Ovary (tissue), 9 donors: ENCODE data around the gene NAV2. TPM values are rescaled to one million over a fixed set of nuclear protein-coding genes. Genes with fewer than 3 reads are reported as not detected.

Source experiments
- DNase-seq, 5 donors: peaks; one replicate each; pipeline ENCODE4 v3.0.0-alpha.2; 2019 to 2020
- H3K27ac ChIP-seq, 2 donors: fragments of 200-600 bp; one replicate each; pipeline versions ENCODE4 v1.5.1 to v1.8.0; 2019 to 2022
- H3K27me3 ChIP-seq: fragments of 200-600 bp; one replicate; pipeline ENCODE4 v1.8.0; 2022
- H3K36me3 ChIP-seq: fragments of 200-600 bp; sonication (generic); one replicate; pipeline ENCODE4 v1.5.1; 2019
- H3K4me1 ChIP-seq: one replicate; pipeline ENCODE4 v1.8.1; 2013; ENCODE audit warnings: mild to moderate bottlenecking, moderate library complexity; ENCODE audit not compliant: insufficient read depth
- H3K4me3 ChIP-seq: fragments of 200-600 bp; sonication (generic); one replicate; pipeline ENCODE4 v1.5.1; 2017
- H3K9me3 ChIP-seq, 2 donors: fragments of 200-600 bp in 1 of 2; sonication (generic) in 1 of 2; one replicate each; pipeline versions ENCODE4 v1.5.1 to v1.8.1; 2013 to 2019; ENCODE audit warnings: mild to moderate bottlenecking in 1 of 2, moderate library complexity in 1 of 2
- EP300 ChIP-seq: sonication (generic); formaldehyde crosslinking; IDR thresholded peaks from one replicate; pipeline ENCODE4 v1.6.1; 2017; ENCODE audit warnings: antibody characterized with exemption
- POLR2A ChIP-seq: fragments of 450-650 bp; IDR thresholded peaks from one replicate; pipeline ENCODE4 v1.6.1; 2017; ENCODE audit warnings: antibody characterized with exemption, mild to moderate bottlenecking, moderate library complexity
- WGBS, 3 donors: extraction: QIAGEN DNeasy Blood & Tissue Kit in 1 of 3; methylation state at CpG; one replicate each; pipeline versions ENCODE4 v1.1.5 to v1.1.7; 2013 to 2017; 5-methylcytosine and 5-hydroxymethylcytosine counted together
- intact Hi-C, 4 donors: fragments of 100-400 bp; cut with DNase I; formaldehyde crosslinking; loops; one replicate each; pipeline versions ENCODE4 v1.11.0 to v1.15.1; 2022 to 2023
- polyA plus RNA-seq, 2 donors: library from polyadenylated mRNA; stranded (reverse); fragments of 200-250 nt in 1 of 2; fragments of 350-450 nt in 1 of 2; fragmentation: Illumina TruSeq in 1 of 2; extraction: RNeasy Lipid Tissue Mini Kit (QIAGEN cat#74804) in 1 of 2; gene quantifications; one replicate each; pipeline ENCODE4 v1.2.3, GENCODE V29; 2013 to 2014
- total RNA-seq, 7 donors: library from RNA; depleted of rRNA in 2 of 7; stranded (reverse); fragments of >200 nt in 2 of 7; fragmentation: NEBNext Ultra II Directional in 3 of 7; extraction: Animal tissue kit (Norgen Biotek cat#: 25700) in 3 of 7; gene quantifications; one replicate each; pipeline versions ENCODE4 v1.1.0 to v1.2.4, GENCODE V29; 2016 to 2023
- TF ChIP-seq, protein P1 (sequence below), 3 donors: fragments of 450-650 bp in 2 of 3; fragments of 200-600 bp in 1 of 3; IDR thresholded peaks; one replicate each; pipeline versions ENCODE4 v1.5.1 to v1.8.0; 2016 to 2022; ENCODE audit warnings: antibody characterized with exemption in 3 of 3, mild to moderate bottlenecking in 1 of 3
- donor health status: DM: no; HTN: no; CAD: no; lungs with moderate emphysema.
- donor health status: DM: no; HTN: no; CAD: no.
- donor health status: Bipolar disorder and iron deficiency.
- donor health status: DM: yes; HTN: yes; CAD: no.
- donor health status: DM: no; HTN: no; CAD: no.
- donor health status: DM: yes; HTN: yes; CAD: no.

Gene NAV2
- total and polyA plus RNA-seq, 9 donors: 2.9 to 14.1 (median 7.8) TPM

DNA sequence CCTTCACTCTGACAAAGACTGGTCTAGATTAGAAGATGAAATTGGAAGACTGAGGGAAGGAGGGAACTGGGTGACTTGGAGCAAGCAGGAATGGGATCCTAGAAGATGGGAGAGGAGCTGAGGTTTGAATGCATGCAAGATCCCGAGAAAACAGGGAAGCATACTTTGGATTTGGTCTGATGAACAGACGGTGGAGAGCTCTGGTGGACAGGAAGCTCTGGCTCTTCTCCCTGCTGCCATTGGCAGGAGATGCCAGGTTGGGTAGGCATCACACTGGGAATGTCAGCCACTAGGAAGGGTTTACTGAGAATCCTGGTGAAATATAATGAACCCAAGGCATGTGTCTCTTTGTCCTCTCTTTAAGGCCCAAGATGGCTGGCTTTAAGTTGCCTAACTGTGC is 16.5 kb downstream of the NAV2 start:
- H3K27ac ChIP-seq: no peak overlapping the region
- TF ChIP-seq, protein P1, sequence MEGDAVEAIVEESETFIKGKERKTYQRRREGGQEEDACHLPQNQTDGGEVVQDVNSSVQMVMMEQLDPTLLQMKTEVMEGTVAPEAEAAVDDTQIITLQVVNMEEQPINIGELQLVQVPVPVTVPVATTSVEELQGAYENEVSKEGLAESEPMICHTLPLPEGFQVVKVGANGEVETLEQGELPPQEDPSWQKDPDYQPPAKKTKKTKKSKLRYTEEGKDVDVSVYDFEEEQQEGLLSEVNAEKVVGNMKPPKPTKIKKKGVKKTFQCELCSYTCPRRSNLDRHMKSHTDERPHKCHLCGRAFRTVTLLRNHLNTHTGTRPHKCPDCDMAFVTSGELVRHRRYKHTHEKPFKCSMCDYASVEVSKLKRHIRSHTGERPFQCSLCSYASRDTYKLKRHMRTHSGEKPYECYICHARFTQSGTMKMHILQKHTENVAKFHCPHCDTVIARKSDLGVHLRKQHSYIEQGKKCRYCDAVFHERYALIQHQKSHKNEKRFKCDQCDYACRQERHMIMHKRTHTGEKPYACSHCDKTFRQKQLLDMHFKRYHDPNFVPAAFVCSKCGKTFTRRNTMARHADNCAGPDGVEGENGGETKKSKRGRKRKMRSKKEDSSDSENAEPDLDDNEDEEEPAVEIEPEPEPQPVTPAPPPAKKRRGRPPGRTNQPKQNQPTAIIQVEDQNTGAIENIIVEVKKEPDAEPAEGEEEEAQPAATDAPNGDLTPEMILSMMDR (IDR thresholded peaks at IDR 0.05): no peak
- TF ChIP-seq EP300: no peak
- TF ChIP-seq POLR2A: no peak
- intact Hi-C loops: loop anchor here in 1 of 4 donors (10.0 kb wide), 1 partner anchor 984 kb away; no protein-coding TSS in a partner anchor
- no peaks in the 10 kb centered on the region for H3K36me3 ChIP-seq
- 92 to 97% (median 93%) methylated on average over 2 of the region's 2 CpGs for WGBS, 3 donors
- no peak for DNase-seq
- H3K4me1 ChIP-seq: no peaks in the 10 kb centered on the region
- H3K4me3 ChIP-seq: no peak overlapping the region
- no peaks in the 10 kb centered on the region for H3K9me3 ChIP-seq
- H3K27me3 ChIP-seq: no peaks in the 10 kb centered on the region

DNA sequence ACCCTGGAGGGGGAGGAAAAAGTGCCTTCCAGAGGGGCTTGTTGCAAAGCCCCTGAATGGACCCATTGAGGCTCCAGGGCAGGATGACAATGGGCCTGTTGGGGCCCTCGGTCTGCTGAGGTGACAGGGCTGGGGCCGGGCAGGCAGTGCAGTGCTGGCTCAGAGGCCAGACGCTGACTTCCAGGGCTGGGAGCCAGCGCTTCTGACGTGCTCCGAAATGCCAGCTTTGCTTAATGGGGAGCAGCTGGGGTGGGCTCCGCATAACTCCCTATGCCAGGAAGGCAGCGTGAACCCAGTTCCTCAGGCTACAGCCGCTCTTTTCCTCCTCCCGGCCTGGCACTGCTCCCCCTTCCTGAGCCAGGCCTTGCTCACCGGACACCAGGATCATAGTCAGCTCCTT is 17.7 kb downstream of the NAV2 start:
- H3K4me1 ChIP-seq: no peaks in the 10 kb centered on the region
- H3K27me3 ChIP-seq: no peaks in the 10 kb centered on the region
- WGBS, 3 donors: 83 to 91% (median 88%) methylated on average over 11 of the region's 11 CpGs
- no peak overlapping the region for H3K27ac ChIP-seq
- no peak overlapping the region for H3K4me3 ChIP-seq
- no peaks in the 10 kb centered on the region for H3K36me3 ChIP-seq
- DNase-seq: no peak
- no peak for TF ChIP-seq EP300
- TF ChIP-seq, protein P1 (IDR thresholded peaks at IDR 0.05): no peak
- TF ChIP-seq POLR2A: no peak
- intact Hi-C loops: no loop called here
- H3K9me3 ChIP-seq: no peaks in the 10 kb centered on the region

DNA sequence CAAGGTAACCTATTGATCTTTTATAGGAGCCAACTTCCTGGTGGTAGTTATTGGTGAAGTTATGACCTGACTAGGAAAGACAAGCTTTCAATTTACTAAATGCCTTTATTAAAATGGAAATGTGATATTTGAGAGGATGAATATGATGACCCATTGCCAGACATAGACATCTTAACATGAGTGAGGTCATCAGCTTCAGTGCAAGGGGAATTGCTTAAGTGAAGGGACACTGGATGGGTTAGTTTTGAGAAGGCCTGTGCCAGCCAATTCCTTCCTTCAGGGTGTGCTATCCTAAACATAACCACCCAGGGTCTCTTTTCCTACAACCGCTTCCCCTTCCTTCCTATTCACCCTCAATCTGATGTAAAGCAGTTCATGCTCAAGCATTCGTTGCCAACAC is 21.5 kb downstream of the NAV2 start:
- WGBS, 3 donors: 94 to 100% (median 94%) methylated on average over 2 of the region's 2 CpGs
- peaks cover 1% of the 10 kb centered on the region for H3K4me1 ChIP-seq
- TF ChIP-seq POLR2A (no peak), EP300 (no peak)
- TF ChIP-seq, protein P1 (IDR thresholded peaks at IDR 0.05): no peak
- H3K27me3 ChIP-seq: no peaks in the 10 kb centered on the region
- H3K4me3 ChIP-seq: no peak overlapping the region
- no peak overlapping the region for H3K27ac ChIP-seq
- no peaks in the 10 kb centered on the region for H3K9me3 ChIP-seq
- DNase-seq: no peak
- intact Hi-C loops: no loop called here
- H3K36me3 ChIP-seq: no peaks in the 10 kb centered on the region

DNA sequence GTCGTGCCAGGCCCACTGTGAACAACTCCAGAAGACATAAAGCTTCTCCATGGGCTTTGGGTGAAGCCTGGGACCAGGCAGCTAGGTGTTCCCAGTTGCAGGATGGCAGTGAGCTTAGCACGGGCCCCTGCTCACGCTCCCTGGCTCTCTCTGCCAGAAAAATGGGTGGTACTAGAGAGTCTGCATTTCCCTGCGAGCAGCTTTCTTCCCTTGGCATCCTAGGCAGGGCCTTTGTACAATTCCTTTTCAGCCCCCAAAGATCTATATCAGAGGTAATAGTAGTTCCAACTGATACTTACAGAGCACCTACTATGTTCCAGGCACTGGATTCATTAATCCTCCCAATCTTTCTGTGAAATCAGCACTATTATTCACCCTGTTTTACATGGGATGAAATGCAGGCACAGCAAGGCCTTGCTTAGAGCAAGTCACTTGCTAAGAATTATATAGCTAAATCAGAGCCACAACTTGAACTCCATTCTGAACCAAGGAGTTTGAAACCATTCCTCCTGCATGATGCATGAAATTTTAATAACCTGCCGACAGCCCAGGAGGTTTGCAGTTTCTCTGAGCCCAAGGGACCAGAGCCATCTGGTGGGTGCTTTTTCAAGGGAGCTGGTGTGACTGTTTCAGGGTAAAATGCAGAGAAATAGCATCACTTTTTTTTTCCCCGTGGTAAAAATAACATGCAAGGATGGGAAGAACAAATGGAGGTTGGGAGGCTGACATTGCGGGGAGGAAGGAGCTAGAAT is 22.7 kb downstream of the NAV2 start:
- H3K36me3 ChIP-seq: no peaks in the 10 kb centered on the region
- intact Hi-C loops: loop anchor here in 1 of 4 donors (5.0 kb wide), 1 partner anchor 1167 kb away; no protein-coding TSS in a partner anchor
- no peaks in the 10 kb centered on the region for H3K9me3 ChIP-seq
- WGBS, 3 donors: 78 to 80% (median 80%) methylated on average over 7 of the region's 7 CpGs
- no peak for DNase-seq
- TF ChIP-seq, protein P1 (IDR thresholded peaks at IDR 0.05): no peak
- TF ChIP-seq POLR2A (no peak), EP300 (no peak)
- H3K4me1 ChIP-seq: peaks cover 1% of the 10 kb centered on the region
- no peaks in the 10 kb centered on the region for H3K27me3 ChIP-seq
- no peak overlapping the region for H3K27ac ChIP-seq
- H3K4me3 ChIP-seq: no peak overlapping the region
